ENCODE data around the gene TRAF3.

DNA sequence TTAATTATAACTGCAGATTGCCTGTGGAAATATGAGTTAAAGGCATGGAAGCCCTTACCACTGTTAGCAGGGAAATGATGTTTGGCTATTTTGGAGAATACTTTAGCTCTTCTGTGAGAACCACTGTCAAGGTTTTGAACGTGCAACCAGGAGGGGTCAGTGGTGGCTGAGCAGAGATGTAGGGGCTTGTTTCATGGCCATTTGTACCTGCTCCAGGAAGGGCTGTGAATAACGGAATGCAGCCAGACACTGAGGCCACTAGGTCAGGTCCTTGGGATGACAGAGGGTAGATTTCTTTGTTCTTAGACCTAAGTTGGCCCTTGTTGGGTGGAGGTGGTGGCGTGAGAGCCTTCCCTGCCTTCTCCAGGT is 8.3 kb downstream of the TRAF3 start:
- TF ChIP-seq, protein P1, sequence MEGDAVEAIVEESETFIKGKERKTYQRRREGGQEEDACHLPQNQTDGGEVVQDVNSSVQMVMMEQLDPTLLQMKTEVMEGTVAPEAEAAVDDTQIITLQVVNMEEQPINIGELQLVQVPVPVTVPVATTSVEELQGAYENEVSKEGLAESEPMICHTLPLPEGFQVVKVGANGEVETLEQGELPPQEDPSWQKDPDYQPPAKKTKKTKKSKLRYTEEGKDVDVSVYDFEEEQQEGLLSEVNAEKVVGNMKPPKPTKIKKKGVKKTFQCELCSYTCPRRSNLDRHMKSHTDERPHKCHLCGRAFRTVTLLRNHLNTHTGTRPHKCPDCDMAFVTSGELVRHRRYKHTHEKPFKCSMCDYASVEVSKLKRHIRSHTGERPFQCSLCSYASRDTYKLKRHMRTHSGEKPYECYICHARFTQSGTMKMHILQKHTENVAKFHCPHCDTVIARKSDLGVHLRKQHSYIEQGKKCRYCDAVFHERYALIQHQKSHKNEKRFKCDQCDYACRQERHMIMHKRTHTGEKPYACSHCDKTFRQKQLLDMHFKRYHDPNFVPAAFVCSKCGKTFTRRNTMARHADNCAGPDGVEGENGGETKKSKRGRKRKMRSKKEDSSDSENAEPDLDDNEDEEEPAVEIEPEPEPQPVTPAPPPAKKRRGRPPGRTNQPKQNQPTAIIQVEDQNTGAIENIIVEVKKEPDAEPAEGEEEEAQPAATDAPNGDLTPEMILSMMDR (IDR thresholded peaks at IDR 0.05; ENCODE audit: insufficient read depth, low read length, poor library complexity, severe bottlenecking): no peak
- no peak for TF ChIP-seq EZH2phosphoT487 (conservative IDR thresholded peaks at IDR 0.05; ENCODE audit: low read length)
